Measurements from ENCODE around the gene SH3BGRL2. TPM values are rescaled to one million over a fixed set of nuclear protein-coding genes. Genes with fewer than 3 reads are reported as not detected.
"Not testable (repeated sequence)": the region's sequence is repeated elsewhere in the genome, so short reads cannot be mapped to it uniquely, and the experiment has no call there.

Gene SH3BGRL2
- total RNA-seq, 2 donors from 2014 or later: 10.3 to 11.9 TPM

DNA sequence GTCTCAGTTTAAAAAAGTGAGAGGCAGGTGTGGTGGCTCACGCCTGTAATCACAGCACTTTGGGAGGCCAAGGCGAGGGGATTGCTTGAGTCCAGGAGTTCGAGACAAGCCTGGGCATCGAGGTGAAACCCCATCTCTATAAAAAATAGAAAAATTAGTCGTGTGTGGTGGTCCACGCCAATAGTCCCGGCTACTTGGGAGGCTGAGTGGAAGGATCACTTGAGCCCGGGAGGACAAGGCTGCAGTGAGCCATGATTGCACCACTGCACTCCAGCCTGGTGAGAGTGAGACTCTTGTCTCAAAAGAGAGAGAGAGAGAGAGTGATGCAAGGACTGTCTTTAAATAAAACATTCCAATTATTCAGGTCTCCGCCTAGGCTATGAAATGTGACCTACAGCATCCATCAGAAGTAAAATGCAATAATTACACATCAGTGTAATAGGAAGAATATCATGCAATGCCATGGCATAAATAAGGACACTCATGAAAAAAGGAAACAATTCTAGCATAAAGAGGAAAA is 81.5 kb downstream of the SH3BGRL2 start:
- intact Hi-C loops (cut with DNase I): loop anchor here in 1 of 2 donors (10.0 kb wide), 1 partner anchor 138 kb away; no protein-coding TSS in a partner anchor
- DNase-seq: no peak
- no peak for ATAC-seq

DNA sequence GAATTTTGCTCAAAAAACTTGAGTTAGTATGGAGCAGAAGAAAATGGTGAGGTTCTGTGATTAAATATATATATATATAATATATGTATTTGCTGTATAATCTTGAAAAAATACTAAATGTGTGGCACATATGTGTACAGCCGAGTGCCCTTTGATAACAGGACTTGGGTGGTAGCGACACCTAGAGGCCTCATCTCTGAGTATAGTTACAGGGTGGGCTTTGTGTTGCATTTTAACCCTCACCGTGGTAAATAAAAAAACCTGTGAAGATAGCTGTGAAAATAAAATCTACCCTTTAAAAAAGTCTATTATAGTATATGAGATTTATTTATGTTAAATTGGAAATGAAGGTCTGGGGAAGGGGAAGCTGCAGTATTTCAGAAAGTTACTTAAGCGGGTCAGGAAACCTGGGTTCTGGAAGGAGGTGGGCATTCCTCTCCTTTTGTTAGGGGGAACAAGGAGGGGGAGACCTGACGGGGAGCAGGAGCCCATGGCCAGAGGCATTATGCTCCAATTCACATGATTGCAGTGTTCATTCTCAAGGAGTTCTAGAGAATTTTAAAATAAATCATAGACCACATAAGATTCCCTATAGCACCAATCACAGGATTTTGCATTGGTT is 82.7 kb downstream of the SH3BGRL2 start:
- peak; percentile 60 to 68 for ATAC-seq
- DNase-seq: peak; percentile 49
- intact Hi-C loops (cut with DNase I): loop anchor here in 1 of 2 donors (10.0 kb wide), 1 partner anchor 139 kb away; no protein-coding TSS in a partner anchor

DNA sequence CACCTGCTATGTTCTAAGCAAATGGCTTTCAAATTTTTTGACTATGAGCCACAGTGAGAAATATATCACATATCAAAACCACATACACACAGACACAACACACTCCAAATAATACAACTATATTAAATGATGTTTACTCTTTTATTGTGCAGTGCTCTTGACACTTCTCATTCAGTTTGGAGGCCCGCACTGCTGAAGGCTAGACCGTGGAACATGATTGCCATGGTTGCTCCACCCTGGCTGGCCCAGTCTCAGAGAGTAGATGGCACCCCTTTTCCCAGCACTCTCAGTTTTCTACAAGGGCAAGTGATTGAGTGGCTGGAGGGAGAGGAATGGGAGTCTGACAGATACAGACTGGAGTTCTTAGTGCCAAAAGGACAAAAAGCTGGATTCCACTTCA is 86.9 kb downstream of the SH3BGRL2 start:
- DNase-seq (no peak), ATAC-seq (no peak)
- intact Hi-C loops (cut with DNase I): loop anchor here in 1 of 2 donors (10.0 kb wide), 1 partner anchor 143 kb away; no protein-coding TSS in a partner anchor

DNA sequence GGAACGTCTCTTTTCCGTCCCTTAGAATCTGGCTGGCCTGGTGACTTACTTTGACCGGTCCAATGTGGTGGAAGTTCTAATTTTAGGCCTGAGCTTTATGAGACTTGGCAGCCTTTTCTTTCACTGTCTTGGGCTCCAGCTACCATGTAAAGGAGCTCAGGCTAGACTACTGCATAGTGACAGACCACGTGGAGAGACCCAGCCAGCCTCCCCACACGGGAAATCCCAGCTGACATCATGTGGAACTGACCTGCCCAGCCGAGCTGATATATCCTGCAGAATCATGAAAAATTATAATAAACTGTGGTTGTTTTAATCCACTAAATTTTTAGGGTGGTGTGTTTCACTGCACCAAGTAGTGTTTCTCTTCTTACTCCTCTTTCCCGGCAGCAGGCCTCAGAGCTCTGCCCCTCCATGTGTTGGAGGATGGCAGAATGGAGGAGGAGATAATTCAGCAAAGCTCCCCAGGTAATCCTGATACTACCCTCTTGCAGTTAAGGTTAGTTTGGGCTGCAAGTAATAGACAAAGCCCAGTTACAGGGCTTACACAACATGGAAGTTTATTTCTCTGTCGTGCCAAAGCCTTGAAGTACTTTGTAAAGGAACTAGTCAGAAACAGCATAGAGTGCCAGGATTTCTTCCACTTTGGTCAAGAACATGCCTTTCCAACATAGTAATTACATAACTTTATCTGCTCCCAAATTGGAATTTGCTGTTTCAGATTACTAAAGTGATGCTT is 87.5 kb downstream of the SH3BGRL2 start:
- intact Hi-C loops (cut with DNase I): loop anchor here in 1 of 2 donors (10.0 kb wide), 1 partner anchor 144 kb away; no protein-coding TSS in a partner anchor
- DNase-seq (no peak), ATAC-seq (peak; percentile 37 to 53)

- intact Hi-C loops (cut with DNase I): loop anchor here in 1 of 2 donors (10.0 kb wide), 1 partner anchor 145 kb away; no protein-coding TSS in a partner anchor
- peak in 1 of 2 donors; percentile 75 for ATAC-seq
These were observed 88.3 kb downstream of the SH3BGRL2 start for GRCh38 chr6:79719248-79719960.

GRCh38 chr6:79724816-79725215 is 93.7 kb downstream of the SH3BGRL2 start:
- ATAC-seq (peak; percentile 55 to 84), DNase-seq (peak; percentile 23)
- intact Hi-C loops (cut with DNase I): no loop called here

More at GRCh38 chr6:79719248-79719960, 88.3 kb downstream of the SH3BGRL2 start:
- no peak for DNase-seq

GRCh38 chr6:79731471-79731870 is 100.3 kb downstream of the SH3BGRL2 start:
- intact Hi-C loops (cut with DNase I): no loop called here
- DNase-seq: no peak
- no peak for ATAC-seq

GRCh38 chr6:79733388-79733787 is 102.3 kb downstream of the SH3BGRL2 start:
- DNase-seq (no peak), ATAC-seq (no peak)
- intact Hi-C loops (cut with DNase I): no loop called here

GRCh38 chr6:79734374-79734773 is 103.2 kb downstream of the SH3BGRL2 start:
- no peak for ATAC-seq
- DNase-seq: no peak
- intact Hi-C loops (cut with DNase I): no loop called here

DNA sequence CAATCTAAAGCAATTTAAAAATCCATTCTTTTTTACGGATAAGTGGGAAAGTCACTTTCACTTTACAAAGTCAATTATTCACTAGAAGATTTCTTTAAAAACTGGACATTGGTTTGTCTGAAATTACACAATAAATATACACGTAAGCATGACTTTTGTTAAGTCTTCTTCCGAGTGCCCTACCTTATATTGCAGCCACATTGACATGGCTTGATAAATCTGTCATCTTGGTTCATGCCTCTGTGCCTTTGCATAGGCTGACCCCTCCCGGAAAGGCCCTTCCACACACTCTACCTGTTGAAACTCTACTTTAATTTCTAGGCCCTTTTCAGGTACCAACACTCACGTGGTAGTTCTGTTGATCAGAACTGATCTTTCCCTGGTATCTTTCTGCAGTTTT is 104.1 kb downstream of the SH3BGRL2 start:
- no peak for DNase-seq
- no peak for ATAC-seq
- intact Hi-C loops (cut with DNase I): no loop called here

- no peak for DNase-seq
- no peak for ATAC-seq
- intact Hi-C loops (cut with DNase I): no loop called here
These were observed 106.0 kb downstream of the SH3BGRL2 start for GRCh38 chr6:79737172-79737571.

DNA sequence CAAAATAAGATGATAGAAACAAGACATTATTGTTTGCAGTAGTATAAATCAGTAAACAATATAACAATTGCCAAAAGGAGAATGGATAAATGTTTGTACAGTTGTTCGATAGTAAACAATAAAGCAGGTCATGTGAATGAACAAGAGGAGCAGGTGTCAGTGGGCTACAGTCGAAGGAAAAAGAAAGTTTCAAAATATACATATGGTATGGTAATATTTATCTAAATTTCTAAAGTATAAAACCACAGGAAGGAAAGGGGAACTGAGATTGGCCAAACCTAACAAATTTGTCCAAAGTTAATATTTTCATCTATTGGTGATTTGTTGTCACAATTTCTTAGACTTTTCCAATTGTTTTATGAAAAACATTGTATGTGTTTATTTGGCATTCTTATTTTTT is 110.9 kb downstream of the SH3BGRL2 start:
- DNase-seq (no peak), ATAC-seq (no peak)
- intact Hi-C loops (cut with DNase I): no loop called here

DNA sequence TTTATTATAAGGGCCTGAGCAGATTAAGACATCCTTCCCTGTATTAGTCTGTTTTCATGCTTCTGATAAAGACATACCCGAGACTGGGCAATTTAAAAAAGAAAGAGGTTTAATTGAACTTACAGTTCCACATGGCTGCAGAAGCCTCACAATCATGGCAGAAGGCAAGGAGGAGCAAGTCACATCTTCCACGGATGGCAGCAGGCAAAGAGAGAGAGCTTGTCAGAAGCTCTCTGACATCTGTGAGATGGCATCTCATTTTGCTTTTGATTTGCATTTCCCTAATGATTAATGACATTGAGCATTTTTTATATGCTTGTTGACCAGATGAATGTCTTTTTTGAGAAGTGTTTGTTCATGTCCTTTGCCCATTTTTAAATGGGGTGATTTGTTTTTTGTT is 114.2 kb downstream of the SH3BGRL2 start:
- intact Hi-C loops (cut with DNase I); ATAC-seq; DNase-seq: not testable (repeated sequence)

GRCh38 chr6:79746325-79746724 is 115.2 kb downstream of the SH3BGRL2 start:
- intact Hi-C loops (cut with DNase I); DNase-seq: not testable (repeated sequence)

GRCh38 chr6:79750806-79751205 is 119.7 kb downstream of the SH3BGRL2 start:
- no peak for ATAC-seq
- intact Hi-C loops (cut with DNase I): no loop called here
- no peak for DNase-seq

More at GRCh38 chr6:79746325-79746724, 115.2 kb downstream of the SH3BGRL2 start:
- ATAC-seq: not testable (repeated sequence)

Measured in left cardiac atrium (tissue), 4 donors.